Lower leg skin (tissue), 4 donors: ENCODE data around the gene EHBP1. TPM values are rescaled to one million over a fixed set of nuclear protein-coding genes. Genes with fewer than 3 reads are reported as not detected.

ENCODE experiments used
- DNase-seq, 2 donors: peaks; one replicate each; pipeline ENCODE4 v3.0.0-alpha.2; 2019; ENCODE audit warnings: low spot score in 2 of 2
- H3K4me3 ChIP-seq: fragments of 200-600 bp; sonication (generic); 2 replicates; pipeline ENCODE4 v1.5.1; 2017; ENCODE audit warnings: mild to moderate bottlenecking, low read depth; ENCODE audit not compliant: poor library complexity, severe bottlenecking
- CTCF ChIP-seq, 3 donors: fragments of 450-650 bp; IDR thresholded peaks; one replicate each; pipeline ENCODE4 v1.5.1; 2016; ENCODE audit warnings: antibody characterized with exemption in 3 of 3, mild to moderate bottlenecking in 3 of 3, moderate library complexity in 2 of 3
- POLR2A ChIP-seq, 2 donors: fragments of 450-650 bp; IDR thresholded peaks; one replicate each; pipeline ENCODE4 v1.6.1; 2016 to 2017; ENCODE audit warnings: antibody characterized with exemption in 2 of 2, mild to moderate bottlenecking in 1 of 2, moderate library complexity in 1 of 2
- WGBS, 2 donors: methylation state at CpG; one replicate each; pipeline ENCODE4 v1.1.5; 2018; 5-methylcytosine and 5-hydroxymethylcytosine counted together
- intact Hi-C: fragments of 100-400 bp; cut with DNase I; formaldehyde crosslinking; loops from one replicate; pipeline ENCODE4 v1.15.0; 2023; ENCODE audit warnings: low total_unique reads
- total RNA-seq, 4 donors: library from RNA; depleted of rRNA; stranded (reverse); fragments of >200 nt; gene quantifications; one replicate each; pipeline ENCODE4 v1.1.0, GENCODE V29; 2016

The EHBP1 gene
- total RNA-seq, 4 donors from 2014 or later = 33.8 to 67.8 (median 51.2) TPM

- DNase-seq = no peak
- H3K4me3 ChIP-seq = no peak overlapping the region
- TF ChIP-seq CTCF (IDR thresholded peaks at IDR 0.05) (no peak), POLR2A (IDR thresholded peaks at IDR 0.05) (no peak)
- intact Hi-C loops = no loop called here
- WGBS, 2 donors = 43 to 56% methylated on average over 8 of the region's 8 CpGs
These were observed 341.4 kb downstream of the EHBP1 start for GRCh38 chr2:63046961-63047320.

- peak in 1 of 2 donors; percentile 88 for DNase-seq
- intact Hi-C loops = no loop called here
- TF ChIP-seq POLR2A (IDR thresholded peaks at IDR 0.05) (no peak), CTCF (IDR thresholded peaks at IDR 0.05) (no peak)
- H3K4me3 ChIP-seq = peak overlapping the region; percentile 0
- 38 to 46% methylated on average over 61 to 68 of the region's 71 CpGs for WGBS, 2 donors
These were observed 342.1 kb downstream of the EHBP1 start for GRCh38 chr2:63047321-63048279.

GRCh38 chr2:63048367-63049171 is 343.1 kb downstream of the EHBP1 start:
- DNase-seq = no peak
- TF ChIP-seq POLR2A (IDR thresholded peaks at IDR 0.05) (no peak), CTCF (IDR thresholded peaks at IDR 0.05) (no peak)
- WGBS, 2 donors = 6 to 8% methylated on average over 61 of the region's 61 CpGs
- H3K4me3 ChIP-seq = no peak overlapping the region
- intact Hi-C loops = no loop called here

GRCh38 chr2:63049211-63049969 is 343.9 kb downstream of the EHBP1 start:
- TF ChIP-seq CTCF (IDR thresholded peaks at IDR 0.05) (no peak), POLR2A (IDR thresholded peaks at IDR 0.05) (no peak)
- no peak for DNase-seq
- H3K4me3 ChIP-seq = peak overlapping the region; percentile 26
- WGBS, 2 donors = 3 to 4% methylated on average over 38 to 39 of the region's 39 CpGs
- intact Hi-C loops = no loop called here

GRCh38 chr2:63049970-63050333 is 344.4 kb downstream of the EHBP1 start:
- DNase-seq = no peak
- no peak for TF ChIP-seq CTCF (IDR thresholded peaks at IDR 0.05)
- TF ChIP-seq POLR2A (IDR thresholded peaks at IDR 0.05) = no peak
- H3K4me3 ChIP-seq = peak overlapping the region; percentile 26
- intact Hi-C loops = loop anchor here (10.0 kb wide), 1 partner anchor 1935 kb away; no protein-coding TSS in a partner anchor
- WGBS, 2 donors = 0 to 1% methylated on average over 16 to 20 of the region's 31 CpGs
